Fibroblast of lung (primary cell): ENCODE measurements around the gene DNAH17. TPM values are rescaled to one million over a fixed set of nuclear protein-coding genes. Genes with fewer than 3 reads are reported as not detected.

Source experiments
- DNase-seq, 2 donors: peaks; one replicate each; pipeline versions ENCODE4 v3.0.0 to v3.0.0-alpha.2; 2010; ENCODE audit warnings: low read depth in 2 of 2
- H2AFZ ChIP-seq: 2 replicates; pipeline ENCODE4 v1.5.1; 2012; ENCODE audit warnings: low read length, control low read depth, inconsistent platforms
- H3K27ac ChIP-seq: 2 replicates; pipeline ENCODE4 v1.5.1; 2011; ENCODE audit warnings: low read length, control low read depth; ENCODE audit not compliant: insufficient read depth
- H3K27me3 ChIP-seq: 2 replicates; pipeline ENCODE4 v1.5.1; 2011; ENCODE audit warnings: mild to moderate bottlenecking, low read length; ENCODE audit not compliant: control insufficient read depth, insufficient read depth
- H3K36me3 ChIP-seq: 2 replicates; pipeline ENCODE4 v1.5.1; 2011; ENCODE audit warnings: low read length; ENCODE audit not compliant: control insufficient read depth, insufficient read depth
- H3K4me1 ChIP-seq: 2 replicates; pipeline ENCODE4 v1.5.1; 2011; ENCODE audit warnings: low read length; ENCODE audit not compliant: control insufficient read depth, insufficient read depth; ENCODE audit errors: extremely low read depth
- H3K4me2 ChIP-seq: 2 replicates; pipeline ENCODE4 v1.5.1; 2011; ENCODE audit warnings: low read length, control low read depth; ENCODE audit not compliant: insufficient read depth; ENCODE audit errors: extremely low read depth
- H3K4me3 ChIP-seq, 4 experiments: fragments of 200-600 bp in 1 of 4; sonication (generic) in 1 of 4; replicated peaks in 1 of 4; 2 replicates each; pipeline ENCODE4 v1.5.1; 2011 to 2016; ENCODE audit warnings: low read length in 4 of 4, low read depth in 3 of 4, mild to moderate bottlenecking in 3 of 4, control low read depth in 2 of 4, inconsistent platforms in 1 of 4, mixed read lengths in 1 of 4; ENCODE audit not compliant: insufficient read depth in 1 of 4; ENCODE audit errors: control extremely low read depth in 1 of 4
- H3K79me2 ChIP-seq: 2 replicates; pipeline ENCODE4 v1.5.1; 2012; ENCODE audit warnings: mild to moderate bottlenecking, low read length, inconsistent platforms; ENCODE audit not compliant: control insufficient read depth, insufficient read depth
- H3K9ac ChIP-seq: 2 replicates; pipeline ENCODE4 v1.5.1; 2011; ENCODE audit warnings: mild to moderate bottlenecking, low read length, control low read depth; ENCODE audit not compliant: insufficient read depth
- H3K9me3 ChIP-seq: 2 replicates; pipeline ENCODE4 v1.5.1; 2012; ENCODE audit warnings: low read depth, low read length; ENCODE audit not compliant: control insufficient read depth, insufficient read depth
- H4K20me1 ChIP-seq: 2 replicates; pipeline ENCODE4 v1.5.1; 2011; ENCODE audit warnings: low read length; ENCODE audit not compliant: control insufficient read depth, insufficient read depth; ENCODE audit errors: extremely low read depth
- EZH2 ChIP-seq: IDR thresholded peaks from 2 replicates; pipeline ENCODE4 v1.5.1; 2012; ENCODE audit warnings: low read length, control low read depth, mild to moderate bottlenecking; ENCODE audit errors: missing control alignments
- polyA plus RNA-seq, 2 donors: library from polyadenylated mRNA; depleted of rRNA in 1 of 2; stranded (reverse) in 1 of 2; unstranded in 1 of 2; fragments of >200 nt; gene quantifications; 2 replicates each; pipeline ENCODE4 v1.2.1, GENCODE V29; 2011 to 2012; ENCODE audit warnings: missing spikeins in 1 of 2
- total RNA-seq: library from RNA; depleted of rRNA; stranded (reverse); fragments of >200 nt; gene quantifications from 2 replicates; pipeline ENCODE4 v1.2.1, GENCODE V29; 2014
- TF ChIP-seq, protein P1 (sequence below), 2 donors: IDR thresholded peaks in 1 of 2; conservative IDR thresholded peaks in 1 of 2; 1 replicate in 1 of 2; 2 replicates in 1 of 2; pipeline ENCODE4 v1.5.1; 2011 to 2012; ENCODE audit warnings: low read length in 2 of 2, control low read depth in 1 of 2, inconsistent platforms in 1 of 2, low read depth in 1 of 2, mild to moderate bottlenecking in 1 of 2

The DNAH17 gene
- total and polyA plus RNA-seq, 2 donors (not counting 1 experiment from before 2014, with no cell fraction given), result not detected

DNA sequence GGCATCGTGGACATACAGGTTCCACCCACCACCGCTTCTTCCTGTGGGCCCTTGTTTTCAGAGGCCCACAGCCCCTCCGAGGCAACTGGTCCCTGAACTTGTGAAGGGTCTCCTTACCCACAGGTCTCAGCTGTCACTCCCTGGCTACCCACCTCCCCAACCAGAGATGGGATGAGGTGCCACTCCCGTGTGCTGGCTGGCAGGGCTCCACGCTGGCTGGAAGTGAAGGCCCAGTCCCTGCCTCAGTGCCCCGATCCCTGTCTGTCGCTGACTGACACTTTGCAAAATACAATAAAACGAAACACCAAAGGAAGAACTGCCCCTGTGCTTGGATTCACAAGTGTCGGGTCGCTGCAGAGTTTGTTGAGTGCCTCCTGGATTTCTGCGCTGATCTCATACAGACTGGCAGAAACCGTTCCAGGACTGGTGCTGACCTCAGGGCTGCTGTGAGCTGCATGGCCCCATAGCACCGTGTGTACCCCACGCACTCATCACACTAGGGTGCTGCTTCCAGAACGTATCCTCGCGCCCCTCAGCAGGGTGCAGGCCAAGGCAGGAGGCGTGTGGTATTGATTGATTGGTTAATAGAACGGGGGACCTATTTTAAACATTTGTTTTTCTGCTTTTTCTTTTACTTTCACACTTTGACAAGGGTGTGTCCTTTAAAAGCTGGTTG is 141.7 kb downstream of the DNAH17 start:
- Histone ChIP-seq H3K9me3 (no peaks in the 10 kb centered on the region), H3K27ac (no peak overlapping the region), H3K27me3 (no peaks in the 10 kb centered on the region), H3K9ac (no peak overlapping the region), H3K79me2 (no peaks in the 10 kb centered on the region), H3K36me3 (no peaks in the 10 kb centered on the region), H4K20me1 (no peaks in the 10 kb centered on the region), H3K4me2 (no peak overlapping the region), H2AFZ (no peak overlapping the region), H3K4me1 (no peaks in the 10 kb centered on the region), H3K4me3 (no peak overlapping the region)
- TF ChIP-seq, protein P1, sequence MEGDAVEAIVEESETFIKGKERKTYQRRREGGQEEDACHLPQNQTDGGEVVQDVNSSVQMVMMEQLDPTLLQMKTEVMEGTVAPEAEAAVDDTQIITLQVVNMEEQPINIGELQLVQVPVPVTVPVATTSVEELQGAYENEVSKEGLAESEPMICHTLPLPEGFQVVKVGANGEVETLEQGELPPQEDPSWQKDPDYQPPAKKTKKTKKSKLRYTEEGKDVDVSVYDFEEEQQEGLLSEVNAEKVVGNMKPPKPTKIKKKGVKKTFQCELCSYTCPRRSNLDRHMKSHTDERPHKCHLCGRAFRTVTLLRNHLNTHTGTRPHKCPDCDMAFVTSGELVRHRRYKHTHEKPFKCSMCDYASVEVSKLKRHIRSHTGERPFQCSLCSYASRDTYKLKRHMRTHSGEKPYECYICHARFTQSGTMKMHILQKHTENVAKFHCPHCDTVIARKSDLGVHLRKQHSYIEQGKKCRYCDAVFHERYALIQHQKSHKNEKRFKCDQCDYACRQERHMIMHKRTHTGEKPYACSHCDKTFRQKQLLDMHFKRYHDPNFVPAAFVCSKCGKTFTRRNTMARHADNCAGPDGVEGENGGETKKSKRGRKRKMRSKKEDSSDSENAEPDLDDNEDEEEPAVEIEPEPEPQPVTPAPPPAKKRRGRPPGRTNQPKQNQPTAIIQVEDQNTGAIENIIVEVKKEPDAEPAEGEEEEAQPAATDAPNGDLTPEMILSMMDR (conservative IDR thresholded peaks at IDR 0.05 in 1 of 2, IDR thresholded peaks at IDR 0.05 in 1 of 2; ENCODE audit: low read depth in 1 of 2, low read length in 2 of 2), result no peak
- TF ChIP-seq EZH2, result no peak
- DNase-seq, result no peak

DNA sequence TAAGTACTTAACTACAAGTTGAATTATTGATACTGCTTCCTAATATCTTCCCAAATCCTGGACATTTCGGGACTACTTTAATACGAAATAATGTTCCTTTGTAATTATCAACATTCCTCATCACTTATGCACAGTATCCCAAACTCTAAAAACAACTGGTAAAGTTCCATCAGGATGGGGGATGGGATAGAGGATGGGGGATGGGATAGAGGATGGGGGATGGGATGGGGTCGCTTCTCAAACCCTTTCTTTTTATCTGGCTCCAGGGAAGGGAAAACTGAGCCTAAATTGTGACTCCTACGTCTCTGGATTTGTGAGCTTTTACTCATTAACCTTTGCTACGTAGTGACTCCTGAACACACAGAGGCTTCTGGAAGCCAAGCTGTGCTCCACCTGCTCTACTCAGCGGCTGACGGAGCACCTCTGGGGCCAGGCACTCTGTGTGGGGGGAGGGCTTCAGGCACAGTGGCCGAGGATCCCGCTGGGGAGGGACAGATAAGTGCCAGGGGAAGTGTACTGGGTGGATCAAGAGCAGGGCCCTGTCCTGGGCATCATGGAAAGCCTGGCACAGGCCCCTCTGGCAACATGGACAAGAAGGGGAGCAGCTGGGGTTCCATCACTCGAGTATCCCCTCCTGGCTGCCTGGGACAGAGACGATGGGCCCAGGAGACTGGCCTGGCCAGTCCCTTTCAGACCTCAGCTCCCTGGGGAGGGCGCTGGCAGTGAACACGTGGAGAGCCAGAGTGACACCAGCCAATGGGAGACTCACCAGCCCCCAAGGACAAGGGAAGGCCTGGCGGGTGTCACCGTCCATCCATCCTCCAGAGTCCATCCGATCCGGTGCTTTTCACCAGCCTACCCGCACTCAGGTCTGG is 142.5 kb downstream of the DNAH17 start:
- no peak for TF ChIP-seq EZH2
- TF ChIP-seq, protein P1 (conservative IDR thresholded peaks at IDR 0.05 in 1 of 2, IDR thresholded peaks at IDR 0.05 in 1 of 2; ENCODE audit: low read depth in 1 of 2, low read length in 2 of 2), result no peak
- DNase-seq, result no peak

DNA sequence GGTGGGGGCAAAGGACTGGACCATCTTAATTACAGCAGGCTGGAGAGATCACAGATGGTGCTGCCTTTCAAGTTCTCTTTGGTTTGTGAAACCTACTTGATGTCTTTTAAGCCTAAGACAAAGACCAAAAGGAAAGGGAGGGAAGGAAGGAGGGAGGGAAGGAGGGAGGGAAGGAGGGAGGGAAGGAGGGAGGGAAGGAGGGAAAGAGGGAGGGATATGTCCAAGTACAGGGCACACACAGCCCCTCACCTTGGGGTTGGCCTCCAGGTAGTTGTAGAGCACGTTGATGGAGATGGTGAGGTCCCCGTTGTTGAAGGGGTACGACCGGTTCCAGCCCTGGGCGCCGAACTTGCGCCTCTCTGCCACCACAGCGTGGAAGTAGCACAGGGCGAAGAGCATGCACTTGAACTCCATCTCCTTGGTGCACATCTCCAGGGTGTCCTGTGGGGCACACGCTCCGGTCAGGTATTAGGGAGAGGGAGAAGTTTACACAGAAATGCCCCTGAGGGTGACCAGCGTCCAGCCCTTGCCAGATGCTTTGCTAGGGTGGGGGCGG is 143.3 kb downstream of the DNAH17 start:
- H3K9ac ChIP-seq, result no peak overlapping the region
- no peaks in the 10 kb centered on the region for H4K20me1 ChIP-seq
- H3K9me3 ChIP-seq, result no peaks in the 10 kb centered on the region
- H3K36me3 ChIP-seq, result peaks cover 2% of the 10 kb centered on the region
- H3K27ac ChIP-seq, result no peak overlapping the region
- no peaks in the 10 kb centered on the region for H3K27me3 ChIP-seq
- no peak for TF ChIP-seq EZH2
- TF ChIP-seq, protein P1 (conservative IDR thresholded peaks at IDR 0.05 in 1 of 2, IDR thresholded peaks at IDR 0.05 in 1 of 2; ENCODE audit: low read depth in 1 of 2, low read length in 2 of 2), result no peak
- H3K4me3 ChIP-seq, result no peak overlapping the region
- H3K4me2 ChIP-seq, result no peak overlapping the region
- no peaks in the 10 kb centered on the region for H3K4me1 ChIP-seq
- H3K79me2 ChIP-seq, result no peaks in the 10 kb centered on the region
- DNase-seq, result no peak
- H2AFZ ChIP-seq, result no peak overlapping the region

More for the DNA sequence above, 142.5 kb downstream of the DNAH17 start:
- Histone ChIP-seq H4K20me1 (no peaks in the 10 kb centered on the region), H3K4me2 (no peak overlapping the region), H3K4me1 (no peaks in the 10 kb centered on the region), H3K27me3 (no peaks in the 10 kb centered on the region), H2AFZ (no peak overlapping the region), H3K9me3 (no peaks in the 10 kb centered on the region), H3K27ac (no peak overlapping the region), H3K9ac (no peak overlapping the region), H3K79me2 (no peaks in the 10 kb centered on the region), H3K4me3 (no peak overlapping the region), H3K36me3 (no peaks in the 10 kb centered on the region)
